Neural progenitor cell (in vitro differentiated cells): ENCODE data around the gene COL6A6.

Experiments used
- CTCF ChIP-seq: fragments of 200-600 bp; sonication (generic); IDR thresholded peaks from 2 replicates; pipeline ENCODE4 v1.5.1; 2017; ENCODE audit warnings: antibody characterized with exemption, mild to moderate bottlenecking
- EZH2phosphoT487 ChIP-seq: fragments of 200-600 bp; sonication (generic); IDR thresholded peaks from 2 replicates; pipeline ENCODE4 v1.6.1; 2017; ENCODE audit warnings: antibody characterized with exemption

- TF ChIP-seq CTCF, result no peak
- no peak for TF ChIP-seq EZH2phosphoT487
These were observed 25.5 kb upstream of the COL6A6 start for GRCh38 chr3:130491431-130491830.
